Activated naive CD8-positive, alpha-beta T cell treated with anti-CD3 and anti-CD28 coated beads, Interleukin-2, amount 10 ng/mL, durations not matched to agents 7 days and 5 days (primary cell): ENCODE measurements around the gene YPEL1. TPM values are rescaled to one million over a fixed set of nuclear protein-coding genes. Genes with fewer than 3 reads are reported as not detected.
"Not testable (repeated sequence)": the region's sequence is repeated elsewhere in the genome, so short reads cannot be mapped to it uniquely, and the experiment has no call there.

ENCODE experiments used
- ATAC-seq: fragments of 150-1000 bp; cut with Tn5 transposase; one replicate; pipeline ENCODE4 v1.10.0; 2021; ENCODE audit warnings: low read depth, moderate library complexity
- POLR2A ChIA-PET: fragments of 350-600 bp; sonication (Branson Sonifier 250); formaldehyde crosslinking; loops from one replicate; lab custom pipeline; 2021; ENCODE audit warnings: antibody characterized with exemption; lab: Charles Lee
- DNase-seq: peaks from one replicate; pipeline ENCODE4 v3.0.0; 2021
- H3K27ac Mint-ChIP-seq: one replicate; pipeline ENCODE4 v1.8.0; 2022; ENCODE audit warnings: mild to moderate bottlenecking, mixed read lengths
- H3K27me3 Mint-ChIP-seq: one replicate; pipeline ENCODE4 v1.8.0; 2022; ENCODE audit warnings: mild to moderate bottlenecking, moderate library complexity, mixed read lengths
- H3K36me3 Mint-ChIP-seq: one replicate; pipeline ENCODE4 v1.8.0; 2021; ENCODE audit warnings: mild to moderate bottlenecking, mixed read lengths
- H3K4me1 Mint-ChIP-seq: one replicate; pipeline ENCODE4 v1.8.0; 2021; ENCODE audit warnings: mixed read lengths
- H3K4me3 Mint-ChIP-seq: one replicate; pipeline ENCODE4 v1.8.0; 2022; ENCODE audit warnings: mild to moderate bottlenecking, moderate library complexity, mixed read lengths
- H3K9me3 Mint-ChIP-seq: one replicate; pipeline ENCODE4 v1.8.0; 2021; ENCODE audit warnings: mixed read lengths
- total RNA-seq, 2 experiments: library from RNA; stranded (reverse); gene quantifications; one replicate each; pipeline ENCODE4 v1.2.3, GENCODE V29; 2021

Gene YPEL1
- total RNA-seq, 2 experiments from 2014 or later: 14.7 to 14.9 TPM

DNA sequence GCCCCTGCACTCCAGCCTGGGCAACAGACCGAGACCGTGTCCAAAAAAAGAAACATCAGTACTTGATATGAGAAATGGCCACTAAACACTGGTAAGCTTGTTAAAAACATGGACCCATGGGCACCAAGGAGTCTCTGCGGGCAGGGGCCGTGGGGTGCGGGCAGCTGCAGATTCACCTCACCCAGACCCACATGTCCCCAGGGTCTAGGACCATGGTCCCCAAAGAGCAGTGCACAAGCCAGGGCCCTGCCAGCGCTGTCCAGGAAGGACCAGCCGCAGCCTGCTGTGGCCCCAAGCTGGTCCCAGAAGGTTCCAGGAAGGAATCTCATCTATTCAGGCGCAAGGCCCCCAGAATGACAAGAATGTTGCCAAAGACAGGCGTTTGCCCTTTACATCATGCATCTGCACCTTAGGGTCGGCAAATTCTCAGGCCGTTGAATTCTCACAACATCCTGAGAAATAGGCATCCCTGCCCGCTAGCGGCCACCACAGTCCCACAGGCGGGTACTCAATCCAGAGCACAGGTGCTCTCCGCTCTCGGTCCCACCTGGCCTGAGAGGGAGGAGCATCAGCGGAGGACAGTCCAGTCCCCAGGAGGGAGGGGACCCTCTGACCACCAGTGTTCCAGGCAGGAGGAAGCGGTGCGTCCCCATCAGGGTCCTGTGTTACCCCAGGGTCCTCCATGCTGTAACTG is 9.5 kb downstream of the YPEL1 start:
- H3K4me3 Mint-ChIP-seq: no peak overlapping the region
- H3K27ac Mint-ChIP-seq: no peak overlapping the region
- POLR2A ChIA-PET: interaction anchor here (0.5 to 1.3 kb wide), 2 partner anchors 10 to 1043 kb away, joined by 4 to 5 read pairs; partner anchors contain the start of gene YPEL1
- no peak for ATAC-seq
- no peaks in the 10 kb centered on the region for H3K27me3 Mint-ChIP-seq
- H3K9me3 Mint-ChIP-seq: no peaks in the 10 kb centered on the region
- H3K4me1 Mint-ChIP-seq: peaks cover 6% of the 10 kb centered on the region
- no peaks in the 10 kb centered on the region for H3K36me3 Mint-ChIP-seq
- no peak for DNase-seq

DNA sequence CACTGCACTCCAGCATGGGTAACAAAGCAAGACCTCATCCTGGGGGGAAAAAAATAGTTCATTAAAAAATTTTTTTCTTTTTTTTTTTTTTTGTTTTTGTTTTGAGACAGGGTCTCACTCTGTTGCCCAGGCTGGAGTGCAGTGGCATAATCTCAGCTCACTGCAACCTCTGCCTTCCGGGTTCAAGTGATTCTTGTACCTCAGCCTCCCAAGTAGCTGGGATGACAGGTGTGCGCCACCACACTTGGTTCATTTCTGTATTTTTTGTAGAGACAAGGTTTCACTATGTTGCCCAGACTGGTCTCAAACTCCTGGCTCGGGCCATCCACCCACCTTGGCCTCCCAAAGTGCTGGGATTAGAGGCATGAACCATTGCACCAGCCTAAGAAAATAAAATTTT is 11.1 kb downstream of the YPEL1 start:
- POLR2A ChIA-PET: interaction anchor here (0.6 kb wide), 1 partner anchor 18 kb away, joined by 3 read pairs; no protein-coding TSS in a partner anchor
- not testable (repeated sequence) for H3K27me3 Mint-ChIP-seq, H3K27ac Mint-ChIP-seq, ATAC-seq, DNase-seq, H3K9me3 Mint-ChIP-seq, H3K36me3 Mint-ChIP-seq, H3K4me1 Mint-ChIP-seq, H3K4me3 Mint-ChIP-seq

GRCh38 chr22:21721195-21721852 is 14.3 kb downstream of the YPEL1 start:
- DNase-seq, H3K4me1 Mint-ChIP-seq, POLR2A ChIA-PET, H3K27ac Mint-ChIP-seq, H3K9me3 Mint-ChIP-seq, H3K4me3 Mint-ChIP-seq, H3K36me3 Mint-ChIP-seq, H3K27me3 Mint-ChIP-seq, ATAC-seq: not testable (repeated sequence)

DNA sequence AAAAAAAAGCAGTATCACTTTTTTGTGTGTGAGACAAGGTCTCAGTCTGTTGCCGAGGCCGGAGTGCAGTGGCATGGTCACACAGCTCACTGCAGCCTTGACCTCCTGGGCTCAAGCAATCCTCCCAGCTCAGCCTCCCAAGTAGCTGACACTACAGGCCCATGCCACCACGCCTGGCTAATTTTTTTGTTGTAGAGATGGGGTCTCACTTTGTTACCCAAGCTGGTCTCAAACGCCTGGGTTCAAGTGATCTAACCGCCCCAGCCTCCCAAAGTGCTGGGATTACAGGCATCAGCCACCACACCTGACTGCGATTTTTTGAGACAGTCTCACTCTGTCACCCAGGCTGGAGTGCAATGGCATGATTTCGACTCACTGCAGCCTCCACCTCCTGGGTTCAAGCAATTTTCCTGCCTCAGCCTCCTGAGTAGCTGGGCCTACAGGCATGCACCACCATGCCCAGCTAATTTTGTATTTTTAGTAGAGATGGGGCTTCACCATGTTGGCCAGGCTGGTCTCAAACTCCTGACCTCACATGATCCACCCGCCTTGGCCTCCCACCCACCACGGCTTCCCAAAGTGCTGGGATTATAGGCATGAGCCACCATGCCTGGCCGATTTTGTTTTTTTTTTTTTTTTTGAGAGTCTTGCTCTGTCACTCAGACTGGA is 15.3 kb downstream of the YPEL1 start:
- H3K27me3 Mint-ChIP-seq, H3K36me3 Mint-ChIP-seq, ATAC-seq, H3K4me1 Mint-ChIP-seq, H3K4me3 Mint-ChIP-seq, DNase-seq, H3K9me3 Mint-ChIP-seq, H3K27ac Mint-ChIP-seq: not testable (repeated sequence)
- POLR2A ChIA-PET: interaction anchor here (0.7 kb wide), 1 partner anchor 134 kb away, joined by 4 read pairs; no protein-coding TSS in a partner anchor

- H3K36me3 Mint-ChIP-seq: no peaks in the 10 kb centered on the region
- ATAC-seq (no peak), DNase-seq (no peak)
- H3K4me1 Mint-ChIP-seq: no peaks in the 10 kb centered on the region
- H3K9me3 Mint-ChIP-seq: no peaks in the 10 kb centered on the region
- no peaks in the 10 kb centered on the region for H3K27me3 Mint-ChIP-seq
- POLR2A ChIA-PET: no interaction called here
- H3K4me3 Mint-ChIP-seq: no peak overlapping the region
- H3K27ac Mint-ChIP-seq: no peak overlapping the region
These were observed 16.6 kb downstream of the YPEL1 start for GRCh38 chr22:21719024-21719423.

DNA sequence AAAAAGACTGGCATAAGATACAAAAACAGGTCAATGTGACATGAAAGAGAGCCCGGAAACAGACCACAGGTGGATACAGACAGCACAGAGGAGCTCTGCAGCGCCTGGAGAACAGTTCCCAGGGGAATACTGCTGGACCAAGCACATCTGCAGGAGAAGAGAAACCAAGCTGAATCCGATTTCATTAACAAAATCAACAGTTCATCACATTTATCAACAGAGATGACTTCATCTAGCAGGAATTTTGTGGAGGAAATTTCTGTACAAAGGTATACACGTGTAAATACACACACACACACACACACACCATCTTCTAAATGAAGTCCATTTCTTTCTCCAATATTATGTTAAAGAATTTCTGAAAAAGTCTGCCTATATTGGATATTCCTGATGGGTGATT is 17.1 kb downstream of the YPEL1 start:
- no peak overlapping the region for H3K4me3 Mint-ChIP-seq
- POLR2A ChIA-PET: no interaction called here
- H3K4me1 Mint-ChIP-seq: no peaks in the 10 kb centered on the region

DNA sequence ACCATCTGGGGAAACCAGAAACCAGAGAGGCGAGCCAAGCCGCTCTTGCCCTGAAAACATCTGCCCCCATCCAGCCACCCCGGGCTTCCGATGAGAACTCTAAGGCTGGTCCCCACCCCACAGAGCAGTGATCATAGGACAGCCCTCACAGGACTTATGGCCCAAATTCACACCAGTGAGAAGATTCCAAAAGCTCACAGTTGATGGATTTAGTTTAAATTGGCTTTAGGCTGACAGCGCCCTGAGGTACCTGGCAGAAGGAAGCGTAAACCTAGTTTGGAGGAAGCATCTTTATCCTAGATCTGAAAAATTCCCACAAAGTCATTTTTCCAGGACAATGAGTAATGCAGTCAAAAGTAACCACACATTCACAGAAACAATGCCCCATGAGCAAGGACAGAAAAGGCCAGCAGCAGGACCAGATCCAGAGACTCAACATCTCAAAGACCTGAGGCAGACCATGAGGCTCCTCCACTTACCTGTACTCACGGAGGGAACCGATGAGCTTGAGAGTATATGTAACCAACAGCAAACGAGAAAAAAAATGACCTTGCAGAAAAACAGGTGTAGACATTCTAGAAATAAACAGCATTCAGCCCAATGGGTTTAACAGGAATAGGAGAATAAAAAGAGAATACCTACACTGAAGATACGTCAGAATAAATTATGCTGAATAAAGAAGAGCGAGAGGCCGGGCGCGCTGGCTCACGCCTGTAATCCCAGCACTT is 19.0 kb downstream of the YPEL1 start:
- DNase-seq, H3K4me3 Mint-ChIP-seq, H3K27me3 Mint-ChIP-seq, H3K4me1 Mint-ChIP-seq, H3K9me3 Mint-ChIP-seq, ATAC-seq, POLR2A ChIA-PET, H3K27ac Mint-ChIP-seq, H3K36me3 Mint-ChIP-seq: not testable (repeated sequence)

More for the DNA sequence above, 17.1 kb downstream of the YPEL1 start:
- H3K9me3 Mint-ChIP-seq: no peaks in the 10 kb centered on the region
- DNase-seq: no peak
- H3K27ac Mint-ChIP-seq: no peak overlapping the region
- no peaks in the 10 kb centered on the region for H3K36me3 Mint-ChIP-seq
- no peak for ATAC-seq
- H3K27me3 Mint-ChIP-seq: no peaks in the 10 kb centered on the region

DNA sequence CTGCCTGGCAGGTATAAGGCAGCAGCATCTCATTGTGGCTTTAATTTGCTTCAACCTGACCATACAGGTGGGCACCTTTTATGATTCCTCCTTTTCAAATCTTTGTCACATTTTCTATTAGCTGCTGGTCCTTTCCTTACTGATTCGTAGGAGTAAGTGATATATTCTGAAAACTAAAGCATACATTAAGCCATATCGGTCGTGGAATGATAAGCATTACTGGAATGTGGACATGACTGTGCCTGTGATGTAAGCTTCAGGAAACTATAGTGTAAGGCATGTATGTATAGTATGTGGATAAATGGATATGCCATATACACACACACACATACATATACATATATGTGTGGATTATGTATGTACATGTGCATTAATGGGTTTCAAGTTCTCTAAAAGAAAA is 20.8 kb downstream of the YPEL1 start:
- no peaks in the 10 kb centered on the region for H3K9me3 Mint-ChIP-seq
- DNase-seq (no peak), ATAC-seq (no peak)
- H3K36me3 Mint-ChIP-seq: no peaks in the 10 kb centered on the region
- H3K27me3 Mint-ChIP-seq: no peaks in the 10 kb centered on the region
- no peak overlapping the region for H3K4me3 Mint-ChIP-seq
- H3K27ac Mint-ChIP-seq: no peak overlapping the region
- peaks cover 2% of the 10 kb centered on the region for H3K4me1 Mint-ChIP-seq
- POLR2A ChIA-PET: no interaction called here

GRCh38 chr22:21714059-21714770 is 21.4 kb downstream of the YPEL1 start:
- Mint-ChIP-seq H3K4me3 (no peak overlapping the region), H3K36me3 (no peaks in the 10 kb centered on the region), H3K27me3 (no peaks in the 10 kb centered on the region), H3K4me1 (peaks cover 2% of the 10 kb centered on the region), H3K27ac (no peak overlapping the region), H3K9me3 (no peaks in the 10 kb centered on the region)
- POLR2A ChIA-PET: no interaction called here
- DNase-seq (no peak), ATAC-seq (no peak)

GRCh38 chr22:21713428-21714058 is 22.1 kb downstream of the YPEL1 start:
- Mint-ChIP-seq H3K27me3 (no peaks in the 10 kb centered on the region), H3K9me3 (no peaks in the 10 kb centered on the region), H3K4me3 (no peak overlapping the region), H3K27ac (no peak overlapping the region), H3K36me3 (no peaks in the 10 kb centered on the region), H3K4me1 (peaks cover 2% of the 10 kb centered on the region)
- peak; percentile 38 for ATAC-seq
- POLR2A ChIA-PET: no interaction called here
- DNase-seq: no peak

GRCh38 chr22:21712751-21713427 is 22.7 kb downstream of the YPEL1 start:
- ATAC-seq: peak; percentile 82
- no peak overlapping the region for H3K4me3 Mint-ChIP-seq
- no peak for DNase-seq
- H3K9me3 Mint-ChIP-seq: no peaks in the 10 kb centered on the region
- H3K27me3 Mint-ChIP-seq: no peaks in the 10 kb centered on the region
- no peaks in the 10 kb centered on the region for H3K36me3 Mint-ChIP-seq
- H3K27ac Mint-ChIP-seq: no peak overlapping the region
- peaks cover 2% of the 10 kb centered on the region for H3K4me1 Mint-ChIP-seq
- POLR2A ChIA-PET: no interaction called here

DNA sequence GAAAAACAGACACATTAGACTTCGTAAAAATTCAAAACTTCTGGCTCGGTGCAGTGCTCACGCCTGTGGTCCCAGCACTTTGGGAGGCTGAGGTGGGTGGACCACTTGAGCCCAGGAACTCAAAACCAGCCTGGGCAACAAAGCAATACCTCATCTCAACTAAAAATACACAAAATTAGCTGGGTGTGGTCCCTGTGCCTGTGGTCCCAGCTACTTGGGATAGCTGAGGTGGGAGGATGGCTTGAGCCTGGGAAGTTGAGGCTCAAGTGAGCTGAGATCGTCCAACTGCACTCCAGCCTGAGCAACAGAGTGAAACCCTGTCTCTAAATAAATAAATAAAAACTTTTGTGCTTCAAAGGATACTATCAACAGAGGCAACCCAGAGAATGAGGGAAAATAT is 23.7 kb downstream of the YPEL1 start:
- Mint-ChIP-seq H3K4me1 (peaks cover 2% of the 10 kb centered on the region), H3K36me3 (no peaks in the 10 kb centered on the region), H3K4me3 (no peak overlapping the region), H3K27me3 (no peaks in the 10 kb centered on the region), H3K27ac (no peak overlapping the region), H3K9me3 (no peaks in the 10 kb centered on the region)
- DNase-seq: no peak
- POLR2A ChIA-PET: no interaction called here
- no peak for ATAC-seq
